A204.1 (cell line): ENCODE data around the gene COG3.
A peak's percentile ranks its signal among the peaks of the same experiment; 100 is the strongest.
"Not testable (repeated sequence)": the region's sequence is repeated elsewhere in the genome, so short reads cannot be mapped to it uniquely, and the experiment has no call there.

Experiments
- FAIRE-seq: peaks from 2 replicates; lab custom pipeline; 2012; peaks lifted over from hg19 to GRCh38; lab: Jason Lieb, UNC

The COG3 gene, protein sequence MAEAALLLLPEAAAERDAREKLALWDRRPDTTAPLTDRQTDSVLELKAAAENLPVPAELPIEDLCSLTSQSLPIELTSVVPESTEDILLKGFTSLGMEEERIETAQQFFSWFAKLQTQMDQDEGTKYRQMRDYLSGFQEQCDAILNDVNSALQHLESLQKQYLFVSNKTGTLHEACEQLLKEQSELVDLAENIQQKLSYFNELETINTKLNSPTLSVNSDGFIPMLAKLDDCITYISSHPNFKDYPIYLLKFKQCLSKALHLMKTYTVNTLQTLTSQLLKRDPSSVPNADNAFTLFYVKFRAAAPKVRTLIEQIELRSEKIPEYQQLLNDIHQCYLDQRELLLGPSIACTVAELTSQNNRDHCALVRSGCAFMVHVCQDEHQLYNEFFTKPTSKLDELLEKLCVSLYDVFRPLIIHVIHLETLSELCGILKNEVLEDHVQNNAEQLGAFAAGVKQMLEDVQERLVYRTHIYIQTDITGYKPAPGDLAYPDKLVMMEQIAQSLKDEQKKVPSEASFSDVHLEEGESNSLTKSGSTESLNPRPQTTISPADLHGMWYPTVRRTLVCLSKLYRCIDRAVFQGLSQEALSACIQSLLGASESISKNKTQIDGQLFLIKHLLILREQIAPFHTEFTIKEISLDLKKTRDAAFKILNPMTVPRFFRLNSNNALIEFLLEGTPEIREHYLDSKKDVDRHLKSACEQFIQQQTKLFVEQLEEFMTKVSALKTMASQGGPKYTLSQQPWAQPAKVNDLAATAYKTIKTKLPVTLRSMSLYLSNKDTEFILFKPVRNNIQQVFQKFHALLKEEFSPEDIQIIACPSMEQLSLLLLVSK

DNA sequence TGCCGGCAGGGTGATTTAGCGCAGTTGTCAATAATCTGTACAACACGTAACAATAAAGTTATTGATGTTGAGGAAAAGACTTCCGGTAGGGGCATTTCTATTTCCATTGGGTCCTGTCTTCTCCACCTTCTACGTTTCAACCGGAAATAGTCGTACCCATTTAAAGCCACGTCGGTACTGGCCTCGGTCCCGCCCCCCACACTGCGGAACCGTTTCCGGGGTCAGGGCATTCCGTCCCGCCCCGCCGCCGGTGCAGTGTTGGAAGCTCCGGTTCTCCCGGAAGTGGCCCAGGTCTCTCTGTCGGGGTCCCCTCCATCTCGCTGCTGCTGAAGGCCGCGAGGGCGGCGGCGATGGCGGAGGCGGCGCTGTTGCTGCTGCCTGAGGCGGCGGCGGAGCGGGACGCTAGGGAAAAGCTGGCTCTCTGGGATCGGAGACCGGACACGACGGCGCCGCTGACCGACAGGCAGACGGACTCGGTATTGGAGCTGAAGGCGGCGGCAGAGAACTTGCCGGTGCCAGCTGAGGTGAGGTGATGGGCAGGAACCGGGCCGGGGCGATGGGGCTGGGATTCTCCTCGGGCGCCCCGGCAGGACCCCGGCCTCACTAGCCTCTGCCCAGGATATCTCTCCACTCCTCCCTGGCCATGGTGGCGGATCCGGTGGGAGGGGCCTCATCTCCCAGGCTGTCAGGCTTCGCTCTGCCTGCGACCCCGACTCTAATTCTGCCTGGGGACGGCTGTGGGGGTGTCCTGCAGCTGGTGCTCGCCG is at the start of gene COG3:
Gene COG3, plus strand, starts transcription at position 253 of the 767 bp plus-strand sequence. Its CDS starts 98 bp downstream, at position 351.
- peak; percentile 99 for FAIRE-seq

DNA sequence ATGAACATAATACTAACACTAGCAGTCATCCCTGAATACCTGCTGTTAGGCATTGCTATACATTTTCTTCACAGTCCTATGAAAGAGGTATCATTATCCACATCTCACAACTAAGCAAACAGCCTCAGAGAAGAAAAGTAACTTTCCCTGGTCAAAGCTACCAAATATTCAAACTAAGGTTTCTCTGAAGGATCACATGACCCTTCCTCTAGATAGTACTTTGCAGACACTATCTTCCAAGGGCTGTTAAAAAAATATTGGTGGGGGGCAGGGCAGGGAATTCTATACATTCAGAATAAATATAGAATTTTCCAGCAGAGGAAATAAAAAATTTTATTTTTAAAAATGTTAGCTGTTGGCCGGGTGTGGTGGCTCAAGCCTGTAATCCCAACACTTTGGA is 49.6 kb upstream of the COG3 start:
- FAIRE-seq: no peak

DNA sequence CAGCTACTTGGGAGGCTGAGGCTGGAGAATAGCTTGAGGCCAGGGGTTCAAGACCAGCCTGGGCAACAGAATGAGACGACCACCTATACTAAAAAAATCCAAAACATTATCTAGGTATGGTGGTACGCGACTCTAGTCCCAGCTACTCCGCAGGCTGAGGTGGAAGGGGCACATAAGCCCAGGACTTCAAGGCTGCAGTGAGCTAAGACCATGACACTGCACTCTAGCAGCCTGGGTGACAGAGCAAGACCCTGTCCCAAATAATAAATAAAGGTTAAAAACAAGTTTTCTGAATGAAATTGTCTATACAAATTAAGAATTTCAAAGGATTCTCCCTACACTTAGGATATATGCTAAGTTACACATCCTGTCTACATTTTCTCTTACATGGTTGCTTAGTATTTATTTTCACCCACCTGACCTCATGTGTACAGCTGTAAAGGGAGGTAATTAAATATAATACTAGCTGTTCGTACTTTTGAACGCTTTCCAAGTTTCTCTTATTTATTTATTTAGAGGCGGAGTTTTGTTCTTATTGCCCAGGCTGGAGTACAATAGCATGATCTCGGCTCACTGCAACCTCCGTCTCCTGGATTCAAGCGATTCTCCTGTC is 48.1 kb upstream of the COG3 start:
- FAIRE-seq: no peak

DNA sequence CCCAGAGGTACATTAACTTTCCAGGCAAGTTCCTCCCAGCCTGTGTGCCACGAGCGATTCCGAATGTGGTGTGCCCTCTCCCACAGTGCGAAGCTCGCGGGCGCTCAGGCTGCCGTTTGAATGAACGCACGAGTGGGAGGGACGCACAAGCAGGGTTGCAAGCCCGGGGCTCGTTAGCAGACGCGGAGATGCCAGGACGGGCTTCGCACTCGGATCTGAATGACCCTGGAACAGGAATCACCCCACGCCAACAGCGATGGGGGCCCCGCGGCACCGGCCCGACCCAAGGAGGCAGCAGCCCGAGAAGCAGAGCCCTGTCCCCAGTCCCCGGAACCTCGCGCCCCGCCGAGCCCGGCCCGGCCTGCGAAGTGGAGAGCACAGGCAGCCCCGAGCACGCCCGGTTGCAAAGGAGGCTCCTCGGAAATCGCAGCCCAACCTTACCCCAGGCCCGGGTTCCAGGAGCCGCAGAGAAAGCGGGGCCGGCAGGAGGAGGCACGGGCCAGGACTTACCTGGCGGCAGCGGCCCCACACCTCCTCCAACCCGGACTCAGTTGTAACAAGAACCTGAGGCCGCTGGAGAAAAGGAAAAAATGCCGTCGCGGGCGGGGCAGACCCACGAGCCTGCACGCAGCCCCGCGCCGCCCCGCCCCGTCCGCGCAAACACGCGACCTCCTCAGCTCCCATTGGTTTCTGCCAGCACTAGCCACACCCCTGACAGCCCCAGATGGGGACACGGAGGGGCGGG is 46.8 kb upstream of the COG3 start, which contains the start of gene SLC25A30:
Gene SLC25A30, minus strand, starts transcription at position 584 of the 745 bp plus-strand sequence. CDS start 6,948 bp downstream, outside the sequence.
- FAIRE-seq: no peak

DNA sequence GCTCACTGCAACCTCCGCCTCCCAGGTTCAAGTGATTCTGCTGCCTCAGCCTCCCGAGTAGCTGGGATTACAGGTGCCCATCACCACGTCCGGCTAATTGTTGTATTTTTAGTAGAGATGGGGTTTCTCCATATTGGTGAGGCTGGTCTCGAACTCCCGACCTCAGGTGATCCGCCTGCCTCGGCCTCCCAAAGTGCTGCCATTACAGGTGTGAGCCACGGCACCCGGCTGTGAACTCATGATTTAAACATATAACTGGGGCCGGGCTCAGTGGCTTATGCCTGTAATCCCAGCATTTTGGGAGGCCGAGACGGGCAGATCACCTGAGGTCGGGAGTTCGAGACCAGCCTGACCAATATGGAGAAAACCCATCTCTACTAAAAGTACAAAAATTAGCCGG is 45.4 kb upstream of the COG3 start:
- FAIRE-seq: not testable (repeated sequence)

DNA sequence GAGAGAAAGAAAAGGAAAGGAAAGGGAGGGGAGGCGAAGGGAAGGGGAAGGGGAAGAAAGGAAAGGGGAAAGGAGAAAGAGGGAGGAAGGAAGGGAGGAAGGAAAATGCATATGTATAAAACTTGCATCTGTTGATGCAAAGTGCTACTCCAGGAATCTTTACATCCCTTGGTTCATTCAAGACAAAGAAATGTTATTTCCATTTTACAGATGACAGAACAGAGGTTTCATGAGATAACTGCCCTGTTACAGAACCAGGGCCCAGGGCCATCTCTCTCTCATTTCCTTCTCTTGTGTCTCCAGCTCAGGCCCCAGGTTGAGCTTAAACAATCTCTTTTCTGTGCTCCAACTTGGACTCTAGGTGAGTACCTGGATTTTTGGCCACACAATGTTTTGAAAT is 44.8 kb upstream of the COG3 start:
- no peak for FAIRE-seq

DNA sequence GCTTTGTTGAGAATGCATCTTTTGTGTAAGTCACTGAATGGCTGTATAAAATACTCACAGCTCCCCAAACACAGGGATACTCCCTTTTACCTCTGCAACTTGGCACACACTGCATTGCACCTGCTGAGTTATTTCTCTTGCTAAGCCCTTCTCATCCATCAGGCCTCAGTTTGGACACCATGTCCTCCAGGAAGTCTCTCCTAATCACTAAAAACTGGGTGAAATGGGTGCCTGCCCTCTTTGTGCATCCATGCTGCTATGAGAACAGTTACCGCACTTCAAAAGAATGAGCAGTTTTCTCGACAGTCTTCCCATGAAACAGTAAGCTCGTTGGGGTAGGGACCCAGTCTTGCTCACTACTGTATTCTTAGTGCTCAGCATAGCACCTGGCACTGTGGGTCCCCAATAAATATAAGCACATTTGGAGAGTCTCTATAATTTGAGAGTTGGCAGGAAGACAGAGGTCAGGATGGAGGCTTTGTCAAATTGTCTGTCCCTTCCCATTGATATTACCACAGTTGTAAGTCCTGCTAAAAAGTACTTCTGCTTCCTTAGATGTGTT is 41.9 kb upstream of the COG3 start:
- FAIRE-seq: no peak

DNA sequence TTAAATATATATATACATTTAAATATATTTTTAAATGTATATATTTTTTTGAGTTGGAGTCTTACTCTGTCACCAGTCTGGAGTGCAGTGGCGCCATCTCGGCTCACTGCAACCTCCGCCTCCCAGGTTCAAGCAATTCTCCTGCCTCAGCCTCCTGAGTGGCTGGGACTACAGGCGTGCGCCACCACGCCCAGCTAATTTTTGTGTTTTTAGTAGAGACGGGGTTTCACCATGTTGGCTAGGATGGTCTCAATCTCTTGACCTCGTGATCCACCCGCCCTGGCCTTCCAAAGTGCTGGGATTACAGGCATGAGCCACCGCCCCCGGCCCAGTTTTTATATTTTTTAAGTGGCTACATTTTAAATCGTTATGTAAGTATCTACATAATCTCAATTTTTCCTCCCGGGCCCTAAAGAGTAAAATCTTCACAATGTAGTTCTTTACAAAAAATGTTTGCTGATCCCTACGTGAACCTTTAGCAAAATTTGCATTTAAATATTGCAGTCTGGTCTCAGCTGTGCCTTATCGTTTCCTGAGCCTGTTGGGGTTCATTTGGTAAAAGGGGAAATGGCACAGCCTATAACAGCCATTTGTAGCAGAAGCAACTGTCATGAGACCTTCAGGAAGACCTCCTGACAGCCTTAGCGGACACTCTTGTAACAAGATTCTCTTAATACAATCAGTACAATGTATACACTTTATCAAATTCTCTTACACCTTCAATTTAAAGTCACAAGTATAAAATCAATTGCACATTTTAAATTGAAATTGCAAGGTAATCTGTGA is 38.5 kb upstream of the COG3 start:
- not testable (repeated sequence) for FAIRE-seq

DNA sequence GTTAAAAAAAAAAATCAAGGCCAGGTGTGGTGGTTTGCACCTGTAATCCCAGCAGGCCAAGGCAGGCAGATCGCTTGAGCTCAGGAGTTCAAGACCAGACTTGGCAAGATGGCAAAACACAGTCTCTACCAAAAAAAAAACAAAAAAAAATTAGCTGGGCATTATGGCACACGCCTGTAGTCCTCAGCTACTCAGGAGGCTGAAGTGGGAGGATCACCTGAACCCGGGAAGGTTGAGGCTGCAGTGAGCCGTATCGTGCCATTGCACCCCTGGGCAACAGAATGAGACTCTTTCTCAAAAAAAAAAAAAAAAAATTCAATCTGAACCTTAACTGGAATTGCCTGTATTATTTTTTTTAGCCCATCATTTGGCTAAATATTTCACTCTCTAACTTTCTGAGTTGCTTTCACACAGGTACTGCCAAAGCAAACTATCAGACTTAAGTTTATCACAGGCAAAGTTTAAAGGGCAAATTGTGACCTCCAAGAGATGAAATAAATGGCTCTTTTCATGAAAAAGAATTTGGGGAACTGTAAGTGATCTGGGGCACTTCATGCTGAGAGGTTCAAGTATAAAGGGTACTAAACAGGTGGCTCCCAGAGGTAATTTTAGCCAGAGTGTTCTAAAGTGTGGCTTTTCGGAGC is 31.9 kb upstream of the COG3 start:
- no peak for FAIRE-seq

DNA sequence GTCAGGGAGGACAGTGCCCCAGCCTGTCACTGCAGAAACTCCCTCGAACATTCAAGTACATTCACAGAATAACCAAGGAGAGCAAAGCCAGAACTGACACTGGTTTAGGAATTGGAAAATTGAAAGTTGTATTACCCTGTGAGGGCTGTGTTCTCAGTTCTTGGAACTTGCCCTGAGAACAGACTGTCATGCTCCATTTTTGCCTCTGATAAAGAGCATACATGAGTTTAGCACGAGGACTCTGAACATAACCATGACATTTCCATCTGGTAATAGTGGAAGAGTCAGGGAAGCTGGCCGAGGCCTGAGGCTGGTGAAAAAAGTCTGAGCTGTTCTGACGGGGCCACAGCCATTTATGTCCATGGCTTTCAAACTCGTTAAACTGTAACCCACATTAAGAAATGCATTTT is 31.4 kb upstream of the COG3 start:
- no peak for FAIRE-seq

DNA sequence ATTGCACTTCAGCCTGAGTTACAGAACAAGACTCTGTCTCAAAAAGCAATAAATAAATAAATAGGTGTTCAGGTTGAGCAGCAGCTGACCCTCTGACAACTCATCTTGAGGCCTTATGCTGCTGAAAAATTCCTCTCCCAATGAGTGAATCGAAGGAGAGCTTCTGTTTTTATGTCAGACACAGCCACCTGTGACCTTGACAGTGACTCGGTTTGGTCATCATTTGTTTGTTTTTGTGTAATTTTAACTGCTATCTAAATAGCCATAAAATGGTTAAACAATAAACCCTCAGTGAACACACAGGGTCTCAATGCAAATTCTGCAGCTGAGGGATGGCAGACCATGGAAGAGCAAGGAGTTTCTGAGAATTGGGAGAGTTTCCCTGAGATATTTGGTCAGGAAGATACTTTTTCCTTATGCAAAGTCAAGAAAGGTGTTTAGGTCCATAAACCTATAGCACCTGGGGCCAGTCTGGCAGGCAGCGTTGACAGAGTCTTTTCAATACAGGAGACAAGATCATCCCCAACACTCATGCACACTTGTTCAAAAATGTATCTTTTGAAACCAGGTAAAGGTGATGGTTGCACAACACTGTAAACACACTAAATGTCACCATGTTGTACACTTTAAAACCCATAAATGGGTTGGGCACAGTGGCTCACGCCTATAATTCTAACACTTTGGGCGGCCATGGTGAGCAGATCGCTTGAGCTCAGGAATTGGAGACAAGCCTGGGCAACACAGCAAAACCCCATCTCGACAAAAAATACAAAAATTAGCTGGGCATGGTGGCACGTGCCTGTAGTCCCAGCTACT is 30.0 kb upstream of the COG3 start:
- FAIRE-seq: no peak

DNA sequence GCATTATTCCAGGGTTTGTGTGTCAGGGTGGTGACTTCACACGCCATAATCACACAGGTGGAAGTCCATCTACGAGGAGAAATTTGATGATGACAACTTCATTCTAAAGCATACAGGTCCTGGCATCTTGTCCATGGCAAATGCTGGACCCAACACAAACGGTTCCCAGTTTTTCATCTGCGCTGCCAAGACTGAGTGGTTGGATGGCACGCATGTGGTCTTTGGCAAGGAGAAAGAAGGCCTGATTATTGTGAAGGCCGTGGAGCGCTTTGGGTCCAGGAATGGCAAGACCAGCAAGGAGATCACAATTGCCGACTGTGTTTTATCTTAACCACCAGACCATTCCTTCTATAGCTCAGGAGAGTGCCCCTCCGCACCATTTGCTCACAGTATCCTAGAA is 28.4 kb upstream of the COG3 start:
- FAIRE-seq: no peak

DNA sequence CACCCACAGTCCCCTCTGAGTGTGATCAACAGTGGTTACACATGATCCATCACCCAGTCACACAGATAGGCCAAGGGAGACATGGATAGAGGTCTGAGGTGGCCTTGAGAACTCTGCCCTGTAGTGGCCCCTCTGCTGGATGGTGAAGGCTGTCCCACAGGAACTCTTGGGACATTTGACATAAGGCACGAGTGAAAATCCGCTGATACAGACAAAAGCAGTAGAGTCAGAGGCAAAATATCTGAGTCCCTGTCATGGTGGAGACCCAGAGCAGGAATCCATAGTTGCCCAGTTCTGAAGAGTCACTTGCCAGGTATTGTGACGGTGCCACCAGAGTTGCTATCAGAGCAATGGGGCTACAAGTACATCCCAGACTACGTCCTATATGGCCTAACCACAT is 27.8 kb upstream of the COG3 start:
- no peak for FAIRE-seq

DNA sequence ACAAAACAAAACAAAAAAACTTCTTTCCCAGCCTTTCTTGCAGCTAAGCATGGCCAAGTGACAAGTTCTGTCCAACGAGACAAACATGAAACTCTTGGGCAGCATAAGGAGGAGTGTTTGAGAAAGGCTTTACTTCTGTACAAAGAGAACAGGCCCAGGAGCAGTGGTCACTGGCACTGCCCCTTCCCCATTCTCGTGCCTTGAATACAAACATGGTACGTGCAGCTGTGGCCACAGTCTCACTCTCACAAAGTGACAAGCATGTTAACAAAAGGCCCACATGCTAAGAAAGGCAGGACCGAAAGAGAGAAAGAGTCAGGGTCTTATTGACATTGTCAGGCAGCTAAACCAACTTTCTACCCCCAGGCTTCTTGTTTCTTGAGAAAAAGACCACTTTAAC is 26.8 kb upstream of the COG3 start:
- FAIRE-seq: no peak

DNA sequence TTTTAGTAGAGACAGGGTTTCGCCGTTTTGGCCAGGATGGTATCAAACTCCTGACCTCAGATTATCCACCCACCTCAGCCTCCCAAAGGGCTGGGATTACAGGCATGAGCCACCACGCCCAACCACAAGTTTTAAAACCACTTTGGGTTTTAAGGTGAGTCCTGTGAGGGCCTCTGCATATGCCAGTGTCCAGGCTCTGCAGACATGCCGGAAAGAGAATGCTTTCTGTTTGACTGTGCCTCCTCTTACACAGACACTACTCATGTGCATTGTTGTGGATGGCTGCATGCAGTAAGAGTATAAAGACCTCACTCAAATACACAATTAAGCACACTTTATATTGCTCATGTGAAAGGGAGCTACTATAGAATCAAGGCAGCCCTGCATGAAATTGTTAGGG is 25.7 kb upstream of the COG3 start:
- no peak for FAIRE-seq

DNA sequence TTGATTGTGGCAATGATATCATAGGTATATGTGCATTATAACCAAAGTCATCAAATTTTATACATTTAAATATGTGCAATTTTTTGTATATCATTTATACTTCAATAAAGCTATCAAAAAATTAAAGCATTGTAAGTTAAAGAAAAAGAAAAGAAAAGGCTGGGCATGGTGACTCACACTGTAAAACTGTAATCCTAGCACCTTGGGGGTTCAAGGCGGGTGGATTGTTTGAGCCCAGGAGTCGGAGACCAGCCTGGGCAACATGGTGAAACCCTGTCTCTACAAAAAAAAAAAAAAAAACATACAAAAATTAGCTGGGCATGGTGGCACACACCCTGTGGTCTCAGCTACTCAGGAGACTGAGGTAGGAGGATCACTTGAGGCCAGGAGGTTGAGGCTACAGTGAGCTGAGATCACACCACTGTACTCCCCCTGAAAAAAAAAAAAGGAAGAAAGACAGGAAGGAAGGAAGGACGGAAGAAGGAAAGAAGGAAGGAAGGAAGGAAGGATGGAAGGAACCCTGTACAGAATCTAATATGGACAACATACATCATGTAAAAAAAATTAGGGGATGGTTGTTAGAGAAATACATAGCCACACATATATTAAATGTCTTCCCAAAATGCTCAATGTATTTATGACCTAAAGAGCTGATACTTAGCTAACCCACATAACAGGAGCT is 24.8 kb upstream of the COG3 start:
- no peak for FAIRE-seq

DNA sequence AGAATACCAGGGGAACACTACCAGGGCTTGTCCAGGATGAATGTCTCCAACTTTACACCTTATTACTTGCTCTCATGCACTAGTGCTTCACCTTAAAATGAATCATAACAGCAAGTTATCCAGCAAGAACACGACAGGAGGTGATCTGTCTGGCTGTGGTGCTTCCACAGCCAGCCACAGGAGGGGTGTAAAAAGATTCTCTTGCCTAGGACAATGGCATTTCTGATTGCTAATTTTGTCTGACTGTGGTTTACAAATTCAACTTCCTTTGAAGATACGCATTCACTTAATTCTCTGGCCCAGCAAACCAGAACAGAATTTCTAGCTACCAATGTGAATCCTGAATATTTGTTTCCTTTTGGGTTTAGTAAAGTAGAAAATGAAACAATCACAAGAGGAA is 23.1 kb upstream of the COG3 start:
- FAIRE-seq: no peak

DNA sequence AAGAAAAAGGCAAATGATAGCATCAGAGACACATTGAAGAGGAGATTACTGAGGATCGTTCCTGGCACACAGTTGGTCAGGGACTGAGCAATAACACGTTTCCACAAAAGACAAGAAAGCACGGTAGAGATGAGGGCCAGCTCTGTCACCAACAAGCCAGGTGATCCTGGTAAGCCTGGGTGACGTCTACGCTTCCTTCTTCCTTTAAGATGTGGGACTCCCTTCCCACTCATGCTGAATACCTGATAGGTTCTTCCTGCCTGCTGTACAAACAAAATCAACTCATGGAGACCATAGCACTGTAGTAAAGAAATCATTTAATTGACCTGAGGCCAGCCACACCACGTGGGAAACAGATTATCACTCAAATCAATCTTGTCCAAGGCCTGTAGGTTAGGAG is 19.7 kb upstream of the COG3 start:
- FAIRE-seq: no peak
